Naive B cell (primary cell): Measurements from ENCODE around the gene TTLL11. TPM values are rescaled to one million over a fixed set of nuclear protein-coding genes. Genes with fewer than 3 reads are reported as not detected.
"Not testable (repeated sequence)": the region's sequence is repeated elsewhere in the genome, so short reads cannot be mapped to it uniquely, and the experiment has no call there.

ENCODE experiments used
- ATAC-seq, 2 donors: fragments of 150-1000 bp; cut with Tn5 transposase; 2 replicates each; pipeline ENCODE4 v1.10.0; 2021; ENCODE audit warnings: low read depth in 2 of 2, mild to moderate bottlenecking in 2 of 2, moderate library complexity in 2 of 2
- DNase-seq: peaks from one replicate; pipeline ENCODE4 v3.0.0; 2022
- H3K27ac Mint-ChIP-seq, 6 donors: one replicate each; pipeline ENCODE4 v1.8.0; 2020 to 2022; ENCODE audit warnings: mild to moderate bottlenecking in 6 of 6, mixed read lengths in 6 of 6, moderate library complexity in 5 of 6, inconsistent platforms in 2 of 6
- H3K27me3 Mint-ChIP-seq, 3 donors: one replicate each; pipeline ENCODE4 v1.8.0; 2021 to 2022; ENCODE audit warnings: mixed read lengths in 3 of 3, mild to moderate bottlenecking in 1 of 3
- H3K36me3 Mint-ChIP-seq, 2 donors: one replicate each; pipeline ENCODE4 v1.8.0; 2020 to 2022; ENCODE audit warnings: mixed read lengths in 2 of 2, inconsistent platforms in 1 of 2, mild to moderate bottlenecking in 1 of 2
- H3K4me1 Mint-ChIP-seq, 3 donors: one replicate each; pipeline ENCODE4 v1.8.0; 2020 to 2022; ENCODE audit warnings: mixed read lengths in 3 of 3, inconsistent platforms in 1 of 3, mild to moderate bottlenecking in 1 of 3, moderate library complexity in 1 of 3
- H3K4me3 Mint-ChIP-seq, 8 donors: one replicate each; pipeline ENCODE4 v1.8.0; 2020 to 2022; ENCODE audit warnings: mild to moderate bottlenecking in 8 of 8, mixed read lengths in 8 of 8, moderate library complexity in 8 of 8, inconsistent platforms in 2 of 8
- H3K9me3 Mint-ChIP-seq, 7 donors: one replicate each; pipeline ENCODE4 v1.8.0; 2020 to 2022; ENCODE audit warnings: mixed read lengths in 7 of 7, mild to moderate bottlenecking in 5 of 7, inconsistent platforms in 2 of 7, moderate library complexity in 1 of 7
- polyA plus RNA-seq, 6 donors: library from polyadenylated mRNA; unstranded; fragments of 300-500 nt; fragmentation: Illumina TruSeq; gene quantifications; one replicate each; pipeline ENCODE4 v1.2.3, GENCODE V29; 2021; ENCODE audit warnings: low read depth in 6 of 6

Gene TTLL11
- polyA plus RNA-seq, 6 donors from 2014 or later: 3.3 to 10.9 (median 5.1) TPM

DNA sequence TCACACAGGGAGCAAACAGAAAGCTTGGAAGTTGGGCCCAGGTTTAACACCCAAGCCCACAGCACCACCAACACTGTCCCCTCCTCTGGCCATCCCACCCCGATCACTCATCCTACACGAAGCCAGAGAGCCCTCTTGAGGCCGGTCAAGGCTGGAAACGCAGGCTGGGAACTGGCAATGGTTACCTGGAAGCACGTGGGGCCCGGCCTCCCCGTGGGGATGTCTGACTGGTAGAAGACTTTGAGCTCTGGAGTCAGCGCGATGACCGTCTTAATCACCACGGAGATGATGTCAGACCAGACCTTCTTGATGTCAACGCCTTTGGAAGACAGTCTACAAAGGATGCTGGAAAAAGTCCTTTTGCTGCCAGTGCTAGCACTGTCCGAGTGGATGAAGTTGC, 104.1 kb downstream of the TTLL11 start:
- H3K27me3 Mint-ChIP-seq: no peaks in the 10 kb centered on the region
- DNase-seq (no peak), ATAC-seq (no peak)
- no peaks in the 10 kb centered on the region for H3K9me3 Mint-ChIP-seq
- H3K36me3 Mint-ChIP-seq: peaks cover 0 to 14% of the 10 kb centered on the region in 2 donors
- no peak overlapping the region for H3K4me3 Mint-ChIP-seq
- H3K4me1 Mint-ChIP-seq: peaks cover 0 to 6% (median 0%) of the 10 kb centered on the region in 3 donors
- H3K27ac Mint-ChIP-seq: no peak overlapping the region

DNA sequence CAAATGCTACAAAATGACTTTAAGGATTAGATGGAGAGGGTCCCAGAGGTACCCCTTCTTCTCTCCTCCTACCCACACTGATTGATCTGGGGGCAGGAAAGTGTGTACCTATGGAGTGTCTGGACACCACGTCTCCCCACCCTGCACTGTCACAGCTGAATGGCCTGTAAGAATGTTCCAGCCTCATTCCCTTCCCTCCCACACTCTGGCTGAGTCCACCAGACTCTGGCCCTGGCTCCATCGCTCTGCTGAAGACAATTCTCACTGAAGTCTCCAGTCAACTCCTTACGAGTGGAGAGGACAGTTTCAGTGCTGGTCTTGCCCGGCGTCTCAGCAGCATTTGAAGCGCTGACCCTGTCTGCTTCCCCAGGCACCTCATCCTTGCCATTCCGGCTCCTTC, 105.8 kb downstream of the TTLL11 start:
- H3K9me3 Mint-ChIP-seq: peaks cover 0 to 6% (median 0%) of the 10 kb centered on the region in 7 donors
- peaks cover 0 to 6% (median 0%) of the 10 kb centered on the region in 3 donors for H3K4me1 Mint-ChIP-seq
- H3K4me3 Mint-ChIP-seq: no peak overlapping the region
- ATAC-seq (no peak), DNase-seq (no peak)
- no peak overlapping the region for H3K27ac Mint-ChIP-seq
- peaks cover 5 to 22% of the 10 kb centered on the region in 2 donors for H3K36me3 Mint-ChIP-seq
- H3K27me3 Mint-ChIP-seq: no peaks in the 10 kb centered on the region

DNA sequence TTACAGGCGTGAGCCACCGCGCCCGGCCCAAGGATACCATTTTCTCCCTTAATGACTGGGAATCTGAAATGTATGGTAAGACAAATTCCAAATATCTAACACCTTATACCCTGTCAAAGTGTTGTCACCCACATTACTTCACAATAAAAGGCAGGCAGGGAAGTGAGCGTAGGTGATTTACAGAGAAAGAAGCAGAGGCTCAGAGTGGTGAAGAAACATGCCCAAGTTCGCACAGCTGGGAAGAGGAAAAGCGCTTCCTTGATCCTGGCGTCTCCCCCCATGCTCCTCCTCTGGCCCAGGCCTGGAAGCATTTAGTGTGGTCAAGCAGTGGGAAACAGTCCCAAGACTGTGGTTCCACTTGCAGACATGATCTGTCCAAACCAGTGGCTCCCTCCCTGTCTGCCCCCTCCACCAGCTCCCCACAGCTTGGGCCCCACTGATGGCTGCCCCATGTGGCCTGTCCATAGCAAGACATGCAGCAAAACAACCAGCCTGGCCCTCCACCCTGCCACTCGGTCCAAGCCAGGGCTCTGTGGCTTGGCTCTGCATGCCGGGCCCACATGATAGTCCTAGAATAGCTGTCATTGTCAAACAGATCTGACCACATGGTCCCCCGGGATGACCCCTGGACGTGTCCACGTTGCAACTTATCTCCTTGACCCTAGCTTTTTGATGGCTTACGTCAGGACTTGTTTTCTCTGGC, 107.2 kb downstream of the TTLL11 start:
- Mint-ChIP-seq H3K9me3 (peaks cover 4 to 19% (median 11%) of the 10 kb centered on the region in 7 donors), H3K27ac (no peak overlapping the region), H3K36me3 (peaks cover 15 to 35% of the 10 kb centered on the region in 2 donors), H3K4me1 (peaks cover 0 to 6% (median 0%) of the 10 kb centered on the region in 3 donors), H3K27me3 (peaks cover 0 to 4% (median 0%) of the 10 kb centered on the region in 3 donors), H3K4me3 (no peak overlapping the region)
- ATAC-seq: no peak
- DNase-seq: no peak

DNA sequence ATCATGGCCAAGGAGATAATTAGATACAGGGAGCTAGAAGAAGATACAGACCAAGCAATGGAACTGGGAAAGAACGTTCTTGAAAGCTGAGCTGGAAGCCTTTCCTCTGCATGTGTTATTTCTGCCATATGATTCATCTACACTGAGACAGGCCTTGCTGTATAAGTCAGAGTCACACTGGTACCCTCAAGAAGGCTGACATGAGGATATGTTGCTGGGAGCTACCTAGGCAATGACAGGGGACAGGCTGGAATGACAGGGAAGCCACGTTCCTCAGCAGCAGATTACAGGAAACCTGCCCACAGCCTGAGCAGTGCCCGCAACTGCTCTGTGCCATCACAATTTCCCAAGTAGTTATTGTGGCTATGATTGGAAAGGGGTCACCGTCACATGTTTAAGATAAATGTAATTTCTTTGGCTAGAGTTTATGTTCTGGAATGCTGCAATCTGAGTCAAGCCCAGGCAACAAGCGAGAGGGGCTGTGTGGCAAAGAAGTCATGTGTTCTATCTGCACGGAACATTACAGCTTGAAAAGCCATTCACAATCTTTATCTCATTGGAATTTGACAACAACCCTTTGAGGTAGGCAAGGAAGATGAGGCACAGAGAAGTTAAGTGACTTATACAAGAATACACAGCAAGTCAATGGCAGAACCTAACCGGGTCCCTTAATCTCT, 108.2 kb downstream of the TTLL11 start:
- H3K9me3 Mint-ChIP-seq: peaks cover 7 to 23% (median 16%) of the 10 kb centered on the region in 7 donors
- DNase-seq: no peak
- peak overlapping the region in 1 of 6 donors; percentile 1 for H3K27ac Mint-ChIP-seq
- peaks cover 0 to 6% (median 0%) of the 10 kb centered on the region in 3 donors for H3K27me3 Mint-ChIP-seq
- peaks cover 0 to 6% (median 0%) of the 10 kb centered on the region in 3 donors for H3K4me1 Mint-ChIP-seq
- no peak overlapping the region for H3K4me3 Mint-ChIP-seq
- no peak for ATAC-seq
- H3K36me3 Mint-ChIP-seq: peaks cover 17 to 40% of the 10 kb centered on the region in 2 donors

DNA sequence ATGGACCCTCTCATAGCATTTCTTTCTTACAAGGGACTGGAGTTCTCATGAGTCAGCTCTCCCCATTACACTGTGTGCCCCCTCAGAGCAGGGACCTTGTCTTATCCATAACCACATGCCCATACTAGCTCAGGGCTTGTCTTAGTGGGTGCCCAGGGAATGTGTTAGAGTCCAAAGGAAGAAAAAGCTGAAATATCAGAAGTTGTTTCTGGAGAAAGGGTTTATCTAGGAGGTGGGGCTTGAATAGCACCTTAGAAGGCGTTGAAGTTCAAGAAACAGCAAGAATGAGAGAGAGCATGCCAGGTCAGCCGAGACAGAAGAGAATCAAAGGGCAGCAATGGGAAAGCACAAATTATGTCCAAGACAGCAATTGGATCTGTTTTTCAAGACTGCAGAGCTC, 109.4 kb downstream of the TTLL11 start:
- Mint-ChIP-seq H3K4me3 (no peak overlapping the region), H3K9me3 (peaks cover 7 to 23% (median 16%) of the 10 kb centered on the region in 7 donors), H3K27ac (no peak overlapping the region), H3K27me3 (peaks cover 0 to 6% (median 0%) of the 10 kb centered on the region in 3 donors), H3K36me3 (peaks cover 17 to 39% of the 10 kb centered on the region in 2 donors), H3K4me1 (peaks cover 0 to 6% (median 0%) of the 10 kb centered on the region in 3 donors)
- no peak for DNase-seq
- no peak for ATAC-seq

DNA sequence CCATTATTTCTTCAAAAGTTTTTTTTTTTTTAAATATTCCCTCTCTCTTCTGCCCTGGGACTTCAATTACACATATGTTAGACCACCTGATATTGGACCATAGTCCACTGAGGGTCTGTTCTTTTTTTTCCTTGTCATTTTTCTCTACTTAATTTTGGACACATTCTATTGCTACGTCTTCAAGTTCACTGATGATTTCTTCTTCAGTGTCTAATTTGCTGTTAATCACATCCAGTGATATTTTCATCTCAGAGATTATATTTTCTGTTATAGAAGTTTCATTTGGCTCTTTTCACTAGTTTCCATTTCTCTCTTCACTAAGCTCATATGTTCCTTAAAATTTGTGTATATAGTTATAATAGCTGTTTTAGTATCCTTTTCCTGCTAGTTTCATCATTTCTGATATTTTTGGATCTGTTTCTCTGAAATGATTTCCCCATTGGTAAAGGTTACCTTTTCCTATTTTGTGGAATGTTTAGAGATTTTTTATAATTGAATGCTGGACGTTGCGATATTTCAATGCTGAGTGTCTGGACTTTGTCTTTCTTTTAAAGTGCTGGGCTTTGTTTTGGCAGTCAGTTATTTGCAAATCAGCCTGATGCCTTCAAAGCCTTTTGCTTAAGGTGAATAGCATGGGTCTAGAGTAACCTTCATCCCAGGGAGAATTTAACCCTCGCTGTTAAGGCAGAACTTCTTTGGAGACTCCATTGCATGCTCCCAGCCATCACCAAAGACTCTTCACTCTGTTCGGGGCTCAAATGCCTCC, 111.8 kb downstream of the TTLL11 start:
- H3K4me1 Mint-ChIP-seq: no peaks in the 10 kb centered on the region
- ATAC-seq: no peak
- peaks cover 0 to 6% (median 0%) of the 10 kb centered on the region in 3 donors for H3K27me3 Mint-ChIP-seq
- peaks cover 7 to 23% (median 16%) of the 10 kb centered on the region in 7 donors for H3K9me3 Mint-ChIP-seq
- H3K4me3 Mint-ChIP-seq: no peak overlapping the region
- no peak for DNase-seq
- H3K36me3 Mint-ChIP-seq: peaks cover 17 to 26% of the 10 kb centered on the region in 2 donors
- H3K27ac Mint-ChIP-seq: peak overlapping the region in 1 of 6 donors; percentile 8

DNA sequence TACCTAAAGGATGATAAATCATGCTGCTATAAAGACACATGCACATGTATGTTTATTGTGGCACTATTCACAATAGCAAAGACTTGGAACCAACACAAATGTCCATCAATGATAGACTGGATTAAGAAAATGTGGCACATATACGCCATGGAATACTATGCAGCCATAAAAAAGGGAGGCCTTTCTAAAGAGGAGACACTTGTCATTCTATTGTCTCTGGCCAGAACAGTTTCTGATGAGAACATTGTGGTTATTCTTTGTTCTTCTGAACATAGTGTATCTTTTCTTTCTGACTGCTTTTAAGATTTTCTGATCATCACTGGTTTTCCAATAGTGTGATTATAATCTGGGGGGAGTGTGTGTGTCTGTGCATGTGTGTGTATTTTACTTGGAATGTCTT, 112.4 kb downstream of the TTLL11 start:
- H3K27ac Mint-ChIP-seq: peak overlapping the region in 1 of 6 donors; percentile 67
- H3K27me3 Mint-ChIP-seq, H3K4me1 Mint-ChIP-seq, DNase-seq, H3K4me3 Mint-ChIP-seq, ATAC-seq: not testable (repeated sequence)
- peaks cover 7 to 23% (median 16%) of the 10 kb centered on the region in 7 donors for H3K9me3 Mint-ChIP-seq
- H3K36me3 Mint-ChIP-seq: peaks cover 17 to 26% of the 10 kb centered on the region in 2 donors

DNA sequence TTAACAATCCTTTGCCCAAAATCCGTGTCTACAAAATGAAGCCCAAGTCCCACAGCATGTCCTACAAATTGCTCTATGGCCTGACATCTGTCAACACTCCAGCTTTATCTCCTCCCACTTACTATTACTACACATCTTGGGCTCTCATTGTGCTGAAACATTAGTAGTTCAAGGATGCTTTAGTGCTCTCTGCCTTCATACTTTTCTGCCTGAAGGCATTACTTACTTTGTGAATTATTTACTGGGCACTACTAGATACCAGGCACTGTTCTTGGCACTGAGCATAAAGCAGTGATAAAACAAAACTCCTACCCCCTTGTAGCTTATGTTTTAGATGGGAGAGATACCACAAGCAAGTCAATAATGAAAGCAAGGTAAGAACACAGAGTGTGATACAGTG, 113.4 kb downstream of the TTLL11 start:
- ATAC-seq (no peak), DNase-seq (no peak)
- Mint-ChIP-seq H3K27ac (peak overlapping the region in 2 of 6 donors; percentile 8 to 10), H3K36me3 (peaks cover 17 to 26% of the 10 kb centered on the region in 2 donors), H3K4me3 (no peak overlapping the region), H3K9me3 (peaks cover 7 to 23% (median 16%) of the 10 kb centered on the region in 7 donors), H3K4me1 (no peaks in the 10 kb centered on the region), H3K27me3 (peaks cover 0 to 6% (median 0%) of the 10 kb centered on the region in 3 donors)

DNA sequence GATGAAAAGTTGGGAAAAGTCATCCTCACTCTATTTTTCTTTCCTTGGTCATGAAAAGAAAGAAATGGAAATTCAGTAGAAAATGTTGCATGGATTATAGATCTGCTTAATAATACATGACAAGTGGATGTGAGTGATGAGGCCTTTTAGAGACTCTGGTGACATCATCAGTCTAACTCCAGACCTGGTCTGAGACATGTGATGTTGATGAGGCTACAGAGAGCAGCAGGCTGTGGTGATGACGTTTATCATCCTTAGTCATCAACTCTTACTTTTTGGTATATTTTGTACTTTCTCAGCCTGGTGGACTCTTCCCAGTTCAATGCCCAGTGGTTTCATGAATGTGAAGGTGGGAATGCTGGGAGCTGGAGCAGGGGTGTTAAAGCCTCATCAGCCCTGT, 116.4 kb downstream of the TTLL11 start:
- ATAC-seq (no peak), DNase-seq (no peak)
- Mint-ChIP-seq H3K9me3 (peaks cover 5 to 13% (median 10%) of the 10 kb centered on the region in 7 donors), H3K4me3 (no peak overlapping the region), H3K36me3 (peaks cover 7 to 12% of the 10 kb centered on the region in 2 donors), H3K27me3 (peaks cover 0 to 6% (median 0%) of the 10 kb centered on the region in 3 donors), H3K4me1 (peaks cover 0 to 4% (median 0%) of the 10 kb centered on the region in 3 donors), H3K27ac (no peak overlapping the region)

DNA sequence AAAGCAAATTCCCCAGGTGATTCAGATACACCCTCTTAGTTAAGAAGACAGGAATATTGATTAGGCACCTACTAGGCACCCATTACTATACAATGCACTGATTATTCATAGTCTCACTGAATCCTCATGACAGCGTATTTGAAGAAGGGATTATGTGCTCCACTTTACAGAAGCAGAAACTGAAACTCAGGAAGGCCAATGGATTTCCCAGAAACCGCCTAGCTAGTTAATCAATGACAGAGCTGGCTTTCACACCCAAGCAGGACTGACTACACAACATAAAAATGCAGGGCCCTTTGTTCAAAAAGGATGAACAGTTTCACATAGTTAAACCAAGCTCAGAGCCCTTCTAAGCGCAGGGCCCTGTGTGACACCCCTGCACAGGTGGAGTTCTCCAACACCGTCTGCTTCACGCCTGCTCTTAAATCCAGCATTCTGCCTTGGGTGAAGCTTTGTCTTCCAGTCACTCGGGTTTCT, 117.3 kb downstream of the TTLL11 start:
- peak overlapping the region in 1 of 6 donors; percentile 50 for H3K27ac Mint-ChIP-seq
- ATAC-seq: no peak
- peaks cover 1 to 4% of the 10 kb centered on the region in 2 donors for H3K36me3 Mint-ChIP-seq
- no peak overlapping the region for H3K4me3 Mint-ChIP-seq
- peaks cover 2 to 6% (median 3%) of the 10 kb centered on the region in 7 donors for H3K9me3 Mint-ChIP-seq
- peaks cover 0 to 1% (median 0%) of the 10 kb centered on the region in 3 donors for H3K27me3 Mint-ChIP-seq
- H3K4me1 Mint-ChIP-seq: peaks cover 0 to 4% (median 0%) of the 10 kb centered on the region in 3 donors
- no peak for DNase-seq

DNA sequence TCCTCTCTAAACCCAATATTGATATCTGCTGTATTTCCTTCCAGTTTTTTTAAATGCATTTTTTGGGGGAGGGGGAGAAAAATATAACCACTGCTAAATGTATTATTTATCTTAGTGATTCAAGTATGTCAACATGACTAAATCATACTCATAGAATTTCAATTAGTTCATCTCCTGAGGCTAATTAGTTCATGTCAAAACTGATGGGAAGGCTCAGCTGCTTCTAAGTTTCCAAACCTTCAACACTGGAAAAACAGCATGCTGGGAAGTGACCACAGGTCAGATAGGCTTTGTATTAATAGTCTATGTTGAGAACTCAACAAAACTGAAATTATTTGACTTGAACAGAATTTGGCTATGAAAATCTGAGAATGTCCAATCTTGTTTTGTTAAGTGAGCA, 118.7 kb downstream of the TTLL11 start:
- peaks cover 0 to 4% (median 0%) of the 10 kb centered on the region in 3 donors for H3K4me1 Mint-ChIP-seq
- H3K4me3 Mint-ChIP-seq: no peak overlapping the region
- H3K36me3 Mint-ChIP-seq: no peaks in the 10 kb centered on the region

DNA sequence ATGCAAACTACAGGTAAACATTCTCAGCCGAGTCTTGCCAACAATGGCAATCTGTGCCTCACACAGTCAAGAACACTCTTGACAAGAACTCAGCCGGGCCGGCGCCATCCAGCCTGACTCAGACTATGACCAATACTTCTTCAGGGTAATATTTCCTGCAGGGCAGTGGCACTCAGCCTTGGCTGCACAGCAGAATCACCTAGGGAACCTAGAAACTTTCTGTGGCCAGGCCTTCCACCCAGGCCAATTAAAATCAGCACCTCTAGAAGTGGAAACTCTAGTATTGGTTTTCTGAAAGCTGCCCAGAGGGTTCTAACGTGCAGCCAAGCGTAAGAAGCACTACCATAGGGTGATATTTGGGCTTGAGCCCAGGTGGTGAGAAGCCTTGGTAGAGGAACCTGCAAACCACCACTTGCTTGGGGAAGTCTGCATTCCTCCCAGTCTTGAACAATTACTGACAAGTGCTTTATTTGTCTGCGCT, 120.6 kb downstream of the TTLL11 start:
- Mint-ChIP-seq H3K9me3 (peaks cover 0 to 7% (median 0%) of the 10 kb centered on the region in 7 donors), H3K4me1 (peaks cover 0 to 4% (median 0%) of the 10 kb centered on the region in 3 donors), H3K27ac (peak overlapping the region in 1 of 6 donors; percentile 27), H3K36me3 (no peaks in the 10 kb centered on the region), H3K4me3 (no peak overlapping the region), H3K27me3 (no peaks in the 10 kb centered on the region)
- ATAC-seq (no peak), DNase-seq (no peak)

More for the DNA sequence above, 118.7 kb downstream of the TTLL11 start:
- DNase-seq: no peak
- Mint-ChIP-seq H3K9me3 (peaks cover 0 to 7% (median 0%) of the 10 kb centered on the region in 7 donors), H3K27me3 (no peaks in the 10 kb centered on the region), H3K27ac (no peak overlapping the region)
- no peak for ATAC-seq

DNA sequence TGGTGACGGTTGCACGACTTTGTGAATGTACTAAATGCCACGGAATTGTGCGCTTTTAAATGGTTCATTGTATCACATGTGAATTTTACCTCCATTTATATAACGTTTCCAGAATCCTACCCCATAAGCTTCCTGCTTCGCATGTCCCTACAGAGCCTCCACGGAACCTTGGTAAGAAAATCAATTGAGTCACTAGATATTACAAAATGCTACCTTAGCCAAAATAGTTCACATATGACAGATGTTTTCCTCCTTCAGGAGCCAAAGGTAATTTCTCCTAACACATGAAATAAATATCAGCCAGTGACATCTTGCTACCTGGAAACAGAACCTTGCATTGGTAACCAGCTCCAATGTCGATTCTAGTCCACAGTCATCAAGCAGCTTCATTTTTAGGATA, 125.1 kb downstream of the TTLL11 start:
- Mint-ChIP-seq H3K4me1 (peaks cover 0 to 4% (median 0%) of the 10 kb centered on the region in 3 donors), H3K36me3 (peaks cover 0 to 7% of the 10 kb centered on the region in 2 donors), H3K27ac (no peak overlapping the region), H3K27me3 (peaks cover 0 to 6% (median 0%) of the 10 kb centered on the region in 3 donors), H3K9me3 (peaks cover 0 to 8% (median 0%) of the 10 kb centered on the region in 7 donors), H3K4me3 (no peak overlapping the region)
- ATAC-seq (no peak), DNase-seq (no peak)
